ELR (cell line): ENCODE results near the gene DLGAP1.
A peak's percentile ranks its signal among the peaks of the same experiment; 100 is the strongest.
"Not testable (repeated sequence)": the region's sequence is repeated elsewhere in the genome, so short reads cannot be mapped to it uniquely, and the experiment has no call there.

Experiments
- DNase-seq: peaks from one replicate; pipeline ENCODE4 v3.0.0-alpha.2; 2015; ENCODE audit warnings: low read depth

Gene DLGAP1

GRCh38 chr18:3583106-3583872, 871.8 kb downstream of the DLGAP1 start:
- peak; percentile 49 for DNase-seq

- no peak for DNase-seq
Observed at GRCh38 chr18:3581890-3582289, 873.2 kb downstream of the DLGAP1 start.

DNA sequence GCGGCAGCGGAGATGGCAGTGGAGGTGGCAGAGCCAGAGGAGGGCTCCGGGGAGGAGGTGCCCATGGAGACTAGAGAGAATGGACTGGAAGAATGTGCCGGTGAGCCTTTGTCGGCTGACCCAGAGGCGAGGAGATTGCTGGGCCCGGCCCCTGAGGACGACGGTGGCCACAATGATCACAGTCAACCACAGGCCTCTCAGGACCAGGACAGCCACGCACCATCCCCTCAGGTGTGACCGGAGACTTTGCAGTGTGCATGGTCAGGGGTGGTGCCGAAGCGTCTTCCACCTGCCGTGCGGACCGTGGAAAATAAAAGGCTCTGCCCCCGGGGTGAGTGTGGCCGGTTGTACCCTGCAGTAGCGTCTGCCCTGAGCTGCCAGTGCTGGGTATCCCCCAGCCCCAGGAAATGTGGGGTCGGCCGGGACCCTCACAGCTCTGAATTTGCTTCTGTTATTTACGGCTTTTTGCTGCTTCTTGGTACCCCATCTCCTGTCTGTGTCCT, 874.5 kb downstream of the DLGAP1 start:
- not testable (repeated sequence) for DNase-seq

DNA sequence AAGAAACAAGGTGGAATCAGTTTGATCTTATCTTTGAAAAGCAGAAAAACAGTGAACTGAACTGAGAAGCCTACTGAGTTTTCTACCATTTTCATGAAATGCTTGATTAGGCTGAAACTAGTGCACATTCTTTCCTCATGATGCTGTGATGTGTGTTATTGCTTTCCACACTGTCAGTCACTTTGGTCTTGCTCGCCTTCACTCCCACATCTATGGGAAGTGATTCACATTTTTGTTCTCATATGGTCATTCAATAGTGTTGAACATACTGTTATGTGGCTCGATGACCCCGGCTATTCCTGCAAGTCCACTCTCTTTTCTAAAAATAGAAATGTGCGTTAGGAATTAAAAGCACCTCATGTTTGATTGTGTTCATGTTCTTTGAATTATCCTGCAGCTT, 875.4 kb downstream of the DLGAP1 start:
- peak; percentile 85 for DNase-seq

GRCh38 chr18:3578621-3579020, 876.5 kb downstream of the DLGAP1 start:
- DNase-seq: peak; percentile 14

- no peak for DNase-seq
Observed at GRCh38 chr18:3577281-3577855, 877.7 kb downstream of the DLGAP1 start.

GRCh38 chr18:3572761-3573160, 882.3 kb downstream of the DLGAP1 start:
- DNase-seq: no peak

GRCh38 chr18:3566851-3567250, 888.3 kb downstream of the DLGAP1 start:
- DNase-seq: no peak

- no peak for DNase-seq
Observed at GRCh38 chr18:3560755-3561154, 894.4 kb downstream of the DLGAP1 start.

DNA sequence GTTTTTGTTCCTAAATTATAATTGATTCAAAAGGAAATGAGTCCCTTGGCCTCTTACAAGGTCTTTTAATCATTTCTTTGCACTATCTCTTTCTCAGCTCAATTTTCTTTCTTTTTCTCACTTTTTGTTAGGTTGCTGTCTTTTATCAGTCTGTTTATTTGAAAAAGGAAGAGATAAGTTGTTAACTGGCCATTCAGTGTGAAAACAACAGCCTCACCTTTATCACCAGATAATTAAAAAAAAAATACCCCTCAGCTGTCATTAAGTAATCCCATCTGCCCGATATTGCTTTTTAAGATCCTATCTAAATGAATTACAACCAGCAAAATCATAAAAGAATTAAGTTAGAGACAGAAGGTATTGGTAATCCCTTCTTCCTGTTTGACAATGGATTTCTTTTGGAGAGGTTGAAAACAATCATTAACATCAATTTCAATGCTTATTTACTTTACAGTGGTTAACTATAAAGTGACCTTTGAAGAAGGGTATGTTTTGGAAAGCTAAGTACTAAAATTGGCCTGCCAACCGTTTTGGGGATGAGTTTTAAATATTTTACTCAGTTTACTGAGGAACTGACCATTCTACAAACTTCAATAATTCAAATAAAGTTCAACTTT, 900.2 kb downstream of the DLGAP1 start:
- DNase-seq: no peak

GRCh38 chr18:3554091-3554601, 901.0 kb downstream of the DLGAP1 start:
- peak; percentile 4 for DNase-seq

DNA sequence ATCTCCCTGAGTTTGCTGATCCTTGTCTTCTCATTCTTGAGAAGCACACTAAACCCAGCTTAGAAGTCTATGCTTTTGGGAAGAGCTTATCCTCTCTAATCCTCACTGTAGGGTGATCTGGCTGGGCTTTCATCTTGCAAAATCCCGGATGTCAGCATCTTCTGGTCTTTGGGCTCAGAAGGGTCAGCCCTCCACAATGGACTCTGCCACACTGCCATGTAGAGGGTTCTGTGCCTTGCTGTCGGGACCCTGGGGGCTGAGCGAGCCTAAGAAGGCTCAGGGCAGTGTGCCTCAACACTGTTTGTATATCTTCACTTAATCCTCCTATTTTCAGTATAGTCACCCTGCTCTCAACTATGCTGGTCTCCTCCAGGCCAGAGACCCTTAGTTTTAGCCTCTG, 902.8 kb downstream of the DLGAP1 start:
- DNase-seq: no peak

DNA sequence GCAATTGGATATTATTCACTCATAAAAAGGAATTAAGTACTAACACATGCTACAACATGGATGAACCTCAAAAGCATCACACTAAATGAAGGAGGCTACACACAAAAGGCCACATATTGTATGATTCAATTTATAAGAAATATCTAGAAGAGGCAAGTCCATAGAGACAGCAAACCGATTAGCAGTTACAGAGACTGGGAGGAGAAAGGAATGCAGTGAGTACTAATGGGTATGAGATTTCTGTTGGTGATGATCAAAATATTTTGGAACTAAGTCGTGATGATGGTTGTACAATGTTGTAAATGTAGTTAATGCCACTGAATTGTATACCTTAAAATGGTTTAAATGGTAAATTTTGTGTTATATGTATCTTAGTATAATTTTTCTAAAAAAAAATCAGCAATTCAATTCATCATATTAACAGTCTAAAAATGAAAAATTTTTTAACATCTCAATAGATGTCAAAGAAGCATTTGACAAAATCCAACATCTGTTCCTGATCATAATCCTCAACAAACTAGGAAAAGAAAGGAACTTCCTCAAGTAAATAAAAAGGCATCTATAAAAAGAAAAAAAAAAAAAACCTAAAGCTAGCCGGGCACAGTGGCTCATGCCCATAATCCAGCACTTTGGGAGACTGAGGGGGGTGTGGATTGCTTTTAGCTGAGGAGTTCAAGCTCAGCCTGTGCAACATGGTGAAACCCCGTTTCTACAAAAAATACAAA, 907.1 kb downstream of the DLGAP1 start:
- no peak for DNase-seq

DNA sequence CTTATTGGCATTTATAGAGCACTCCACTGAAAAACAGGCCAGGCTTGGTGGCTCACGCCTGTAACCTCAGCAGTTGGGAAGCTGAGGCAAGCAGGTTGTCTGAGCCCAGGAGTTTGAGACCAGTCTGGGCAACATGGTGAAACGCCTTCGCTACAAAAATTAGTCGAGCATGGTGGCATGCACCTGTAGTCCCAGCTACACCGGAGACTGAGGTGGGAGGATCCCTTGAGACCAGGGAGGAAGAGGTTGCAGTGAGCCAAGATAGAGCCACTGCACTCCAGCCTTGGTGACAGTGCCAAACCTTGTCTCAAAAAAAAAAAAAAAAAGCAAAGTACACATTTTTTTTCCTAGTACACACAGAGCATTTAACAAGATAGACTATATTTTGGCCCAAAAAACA, 909.0 kb downstream of the DLGAP1 start:
- no peak for DNase-seq

- DNase-seq: no peak
Observed at GRCh38 chr18:3544537-3544936, 910.6 kb downstream of the DLGAP1 start.

DNA sequence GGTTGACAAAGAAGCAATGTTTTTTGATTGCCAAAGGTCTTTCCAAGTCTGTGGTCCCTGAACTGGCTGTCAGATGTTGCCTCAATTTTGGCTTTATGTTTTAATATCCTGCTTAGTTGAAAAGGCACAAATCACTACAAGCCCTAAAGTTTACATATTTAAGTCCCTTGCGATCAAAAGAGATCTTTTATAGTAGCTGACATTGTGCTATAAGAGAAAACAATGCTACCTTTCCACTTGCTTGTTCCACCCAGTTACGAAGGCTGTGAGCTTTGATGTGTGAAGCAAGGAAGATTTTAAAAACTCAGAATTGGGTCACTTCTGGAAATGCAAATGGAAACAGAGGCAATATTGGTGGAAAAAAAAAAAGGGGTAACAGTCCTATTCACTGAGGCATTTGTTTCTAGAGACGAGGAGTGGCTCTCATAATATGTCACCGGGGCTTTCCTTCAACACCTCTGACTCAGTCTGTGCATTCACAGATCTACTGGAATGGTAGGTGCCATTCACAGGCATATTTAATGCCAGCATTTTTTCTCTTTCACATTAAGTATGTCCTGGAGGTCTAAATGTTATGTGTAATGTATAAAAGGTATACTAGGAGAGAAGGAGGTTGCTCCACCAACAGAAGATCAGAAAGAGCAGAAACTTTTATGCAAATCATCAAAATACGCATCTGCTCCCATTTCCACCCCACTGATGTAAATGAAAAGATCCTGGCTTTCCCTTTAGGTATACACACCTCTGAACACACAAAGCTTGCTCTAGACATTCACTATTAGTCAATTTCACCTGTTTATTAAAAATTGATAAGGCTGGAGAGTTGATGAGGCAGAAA, 913.3 kb downstream of the DLGAP1 start:
- DNase-seq: no peak

DNA sequence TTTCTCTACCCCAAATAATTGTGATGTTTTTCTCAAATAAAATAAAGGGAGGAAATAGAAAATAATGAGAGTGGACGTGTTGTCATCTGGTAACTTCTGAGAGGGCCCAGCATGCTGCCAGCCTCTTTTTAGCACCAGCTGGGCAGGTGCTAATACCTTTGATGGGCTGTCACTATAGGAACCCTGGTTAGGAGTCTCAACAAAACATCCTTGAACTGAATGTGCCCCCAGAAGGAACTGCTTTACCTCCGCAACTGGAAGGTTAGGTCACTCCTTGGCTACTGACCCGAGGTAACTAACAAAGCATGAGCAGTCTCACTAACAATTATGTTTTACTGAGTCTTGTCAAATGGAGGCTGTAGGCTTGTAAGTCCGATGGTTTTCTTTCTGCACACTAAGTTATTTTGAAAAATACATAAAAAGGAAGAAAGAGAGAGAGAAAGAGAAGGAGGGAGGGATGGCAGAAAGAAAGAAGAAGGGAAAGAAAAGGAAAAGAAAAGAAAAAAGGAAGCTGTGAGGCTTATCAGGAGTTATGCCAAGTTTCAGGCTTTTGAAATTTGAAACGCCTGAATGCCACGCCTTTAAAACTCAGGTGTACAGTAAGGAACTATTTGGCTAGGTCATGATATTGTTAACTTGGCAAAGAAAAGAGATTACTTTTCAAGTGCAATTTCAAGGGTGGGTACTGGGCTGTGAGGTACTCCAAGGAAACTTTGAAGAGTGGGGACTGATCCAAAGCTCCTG, 914.1 kb downstream of the DLGAP1 start:
- DNase-seq: no peak

DNA sequence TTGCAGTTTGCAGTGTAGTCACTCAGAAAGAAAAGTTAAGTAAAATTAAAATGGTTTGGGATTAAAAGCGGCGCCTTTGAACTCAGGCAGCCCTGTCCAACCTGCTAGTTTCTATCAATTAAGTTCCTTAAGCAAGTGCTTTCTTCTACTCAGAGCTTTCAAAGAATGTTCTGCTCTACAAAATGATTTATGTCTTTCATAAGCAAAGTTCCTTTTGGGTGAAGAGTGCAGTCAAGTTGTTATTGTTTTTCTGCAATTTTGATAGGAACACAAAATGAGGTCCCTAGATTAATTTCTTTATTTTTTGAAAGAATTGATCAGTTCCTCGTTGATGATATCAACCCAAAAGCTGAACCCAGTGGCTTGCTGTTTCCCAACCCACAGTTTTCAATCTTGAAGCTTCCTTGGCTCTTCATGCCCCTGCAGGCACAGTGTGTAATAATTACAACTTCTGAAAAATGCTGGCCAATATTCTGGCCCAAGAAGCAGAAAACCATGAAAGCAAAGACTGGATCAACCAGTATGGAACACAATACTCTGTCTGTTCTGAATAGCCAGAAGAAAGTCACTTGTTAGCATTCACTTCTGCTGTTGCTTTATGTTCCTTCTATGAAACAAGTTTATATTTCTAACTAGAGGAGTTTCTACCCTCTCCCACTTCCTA, 916.0 kb downstream of the DLGAP1 start:
- no peak for DNase-seq

DNA sequence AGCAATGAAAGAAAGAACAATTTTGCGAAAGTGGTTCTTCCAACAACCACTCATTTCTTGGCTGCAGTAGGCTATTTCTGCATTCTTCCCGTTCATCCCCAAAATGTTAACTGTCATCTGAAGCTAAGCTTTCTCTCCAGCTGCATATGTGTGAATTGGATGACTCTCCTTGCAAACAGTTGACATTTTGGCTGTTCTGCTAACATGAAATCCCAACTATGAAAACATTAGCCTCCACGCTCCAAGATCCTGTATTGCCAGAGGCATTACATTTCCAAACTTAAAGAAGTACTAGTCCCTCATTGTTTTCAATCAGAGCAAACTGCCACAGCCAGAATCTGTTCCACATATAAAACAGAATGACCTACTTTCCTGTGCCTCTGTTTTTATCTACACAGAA, 916.7 kb downstream of the DLGAP1 start:
- DNase-seq: no peak

DNA sequence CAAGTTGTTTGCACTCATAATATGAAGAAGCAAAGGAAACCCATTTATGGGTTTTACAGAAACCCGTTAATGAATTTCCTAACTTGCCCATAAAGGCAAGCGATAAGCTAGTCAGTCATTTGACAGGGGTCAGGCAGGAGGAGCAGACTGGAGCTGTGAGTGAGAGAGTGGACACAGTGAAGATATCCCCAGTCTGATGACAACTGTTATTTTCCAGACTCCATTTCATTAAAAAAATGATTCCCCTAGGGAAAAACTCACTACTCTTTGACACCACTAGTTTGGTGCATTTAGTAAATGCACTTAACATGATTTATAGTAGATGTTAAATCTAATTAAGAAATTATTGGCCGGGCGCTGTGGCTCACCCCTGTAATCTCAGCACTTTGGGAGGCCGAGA, 924.3 kb downstream of the DLGAP1 start:
- DNase-seq: no peak
